Activated T-helper 9 cell treated with anti-CD3 and anti-CD28 coated beads, Interleukin-2, amount 50 U/mL, for 16 hours (primary cell): ENCODE results near the gene DNAJA2.

Experiments
- DNase-seq: peaks from one replicate; pipeline ENCODE4 v3.0.0-alpha.2; 2020; ENCODE audit warnings: low read depth

Gene DNAJA2

DNA sequence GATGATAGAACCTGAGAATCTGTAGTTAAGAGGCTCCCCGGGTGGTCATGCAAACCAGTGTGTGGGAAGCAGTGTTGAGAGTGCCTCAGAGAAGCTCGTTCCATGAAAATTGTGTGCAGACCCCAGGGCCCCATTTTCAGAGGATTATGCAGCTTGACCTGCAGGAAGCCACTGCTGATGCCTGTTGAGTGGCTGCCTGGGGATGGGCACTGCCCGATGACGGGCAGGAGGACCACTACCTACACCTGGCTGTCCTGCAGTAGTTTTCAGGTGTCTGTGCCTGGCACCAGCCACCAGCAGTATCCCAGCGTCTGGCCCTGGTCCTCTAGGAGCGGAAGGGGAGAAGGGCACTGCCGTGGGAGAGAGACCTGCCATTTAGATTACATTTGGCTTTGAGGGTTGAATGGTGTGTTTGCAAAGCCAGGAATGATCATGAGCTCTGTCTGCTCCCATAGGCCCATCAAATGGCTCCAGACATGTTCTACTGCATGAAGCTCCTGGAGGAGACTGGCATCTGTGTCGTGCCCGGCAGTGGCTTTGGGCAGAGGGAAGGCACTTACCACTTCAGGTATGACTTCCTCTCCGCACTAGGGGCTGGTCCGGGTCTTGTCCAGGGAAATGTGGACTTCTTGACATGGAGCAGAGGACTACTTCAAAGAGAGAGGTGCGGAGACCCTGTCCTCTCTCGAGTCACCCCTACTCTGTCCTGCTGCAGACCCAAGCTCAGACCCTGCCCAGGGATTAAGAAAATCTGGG is 46.8 kb downstream of the DNAJA2 start:
- DNase-seq: no peak

DNA sequence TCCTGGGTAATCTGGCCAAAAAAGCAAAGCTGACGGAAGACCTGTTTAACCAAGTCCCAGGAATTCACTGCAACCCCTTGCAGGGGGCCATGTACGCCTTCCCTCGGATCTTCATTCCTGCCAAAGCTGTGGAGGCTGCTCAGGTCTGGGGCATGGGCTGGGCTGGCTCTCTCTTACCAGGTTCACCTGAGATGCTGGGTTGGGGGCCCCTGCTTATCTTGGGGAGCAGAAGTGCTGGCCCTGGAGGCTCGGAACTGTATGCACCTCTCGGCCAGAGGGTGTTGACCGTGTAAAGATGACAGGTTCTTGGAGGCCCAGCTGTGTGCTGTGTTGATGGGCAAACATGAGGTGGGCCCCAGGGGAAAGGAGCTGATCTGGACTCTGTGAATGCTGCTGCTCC is 49.1 kb downstream of the DNAJA2 start:
- no peak for DNase-seq

DNA sequence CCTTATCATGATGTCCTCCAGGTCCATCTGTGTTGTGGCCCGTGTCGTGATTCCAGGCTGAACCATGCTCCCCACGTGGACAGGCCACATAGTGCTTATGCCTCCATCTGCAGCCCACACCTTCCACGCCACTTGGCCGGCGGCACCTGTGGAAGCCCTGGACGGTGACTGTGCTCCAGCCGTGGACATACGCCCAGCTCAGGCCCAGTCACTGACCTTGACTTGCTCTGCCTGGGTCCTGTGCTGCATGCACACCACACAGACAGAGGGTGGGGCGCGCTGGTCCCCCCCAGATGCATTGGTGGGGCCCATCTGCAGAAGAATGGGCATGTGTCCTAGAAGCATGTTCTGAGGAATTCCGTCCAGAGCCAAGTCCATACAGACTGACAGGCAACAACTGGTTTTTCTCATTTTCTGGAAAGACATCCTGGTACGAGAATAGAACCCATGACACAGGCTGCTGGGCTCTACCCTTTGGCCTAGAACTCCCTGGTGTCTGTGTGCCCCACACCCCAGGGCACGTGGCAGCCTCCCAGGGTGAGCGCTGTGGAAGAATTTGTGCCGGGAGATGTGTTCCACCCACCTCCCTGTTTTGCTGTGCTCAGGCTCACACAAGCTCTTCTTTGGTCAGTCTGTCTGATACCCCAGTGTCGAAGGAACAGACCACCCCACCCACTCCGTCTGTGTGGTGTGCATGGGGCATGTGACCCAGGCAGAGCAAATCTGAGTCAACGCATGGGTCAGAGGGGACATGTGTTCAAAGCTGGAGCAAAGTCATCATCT is 49.8 kb downstream of the DNAJA2 start:
- DNase-seq: no peak

DNA sequence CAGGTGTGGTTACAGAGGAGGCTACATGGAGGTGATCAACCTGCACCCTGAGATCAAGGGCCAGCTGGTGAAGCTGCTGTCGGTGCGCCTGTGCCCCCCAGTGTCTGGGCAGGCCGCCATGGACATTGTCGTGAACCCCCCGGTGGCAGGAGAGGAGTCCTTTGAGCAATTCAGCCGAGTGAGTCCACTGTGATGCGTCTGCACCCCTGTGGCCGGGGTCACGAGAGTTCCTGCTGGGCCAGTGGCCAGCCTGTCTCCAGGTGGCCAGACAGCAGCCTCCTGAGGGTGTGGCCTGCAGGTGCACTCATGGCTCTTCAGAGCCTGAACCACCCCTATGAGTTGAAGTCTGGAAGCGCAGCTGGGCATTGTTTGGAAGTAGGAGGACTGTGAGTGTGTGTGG is 51.2 kb downstream of the DNAJA2 start:
- no peak for DNase-seq

DNA sequence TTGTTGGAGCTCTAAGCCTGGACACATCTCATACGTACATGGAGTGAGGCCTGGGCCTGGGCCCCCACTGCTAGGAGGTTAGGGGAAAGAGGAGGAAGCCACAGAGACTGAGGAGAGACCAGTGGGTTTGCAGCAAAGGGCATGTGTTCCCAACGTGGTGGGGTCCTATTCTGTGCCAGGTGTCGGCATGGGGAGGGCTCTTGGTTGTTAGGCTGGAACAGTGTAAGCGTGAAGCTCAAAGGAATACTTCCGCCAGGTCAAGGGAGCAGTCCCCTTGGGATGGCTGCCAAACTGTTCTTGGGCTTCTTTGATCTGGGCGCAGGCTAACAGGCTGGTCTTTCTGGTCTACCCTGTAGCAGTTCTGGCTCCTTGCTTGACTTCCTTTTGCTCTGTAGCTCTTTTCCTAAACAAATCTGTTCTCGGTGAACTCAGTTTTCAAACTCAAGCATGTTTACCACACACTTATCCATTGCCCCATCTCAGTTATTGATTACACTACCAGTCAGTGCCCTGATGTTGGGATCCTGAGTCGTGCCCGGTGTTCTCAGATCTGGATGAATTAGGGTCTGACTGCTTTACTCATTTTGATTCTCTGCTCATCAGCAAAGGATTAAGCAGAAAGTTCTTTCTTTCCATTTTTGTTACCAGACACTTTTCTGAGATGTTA is 52.9 kb downstream of the DNAJA2 start:
- no peak for DNase-seq

DNA sequence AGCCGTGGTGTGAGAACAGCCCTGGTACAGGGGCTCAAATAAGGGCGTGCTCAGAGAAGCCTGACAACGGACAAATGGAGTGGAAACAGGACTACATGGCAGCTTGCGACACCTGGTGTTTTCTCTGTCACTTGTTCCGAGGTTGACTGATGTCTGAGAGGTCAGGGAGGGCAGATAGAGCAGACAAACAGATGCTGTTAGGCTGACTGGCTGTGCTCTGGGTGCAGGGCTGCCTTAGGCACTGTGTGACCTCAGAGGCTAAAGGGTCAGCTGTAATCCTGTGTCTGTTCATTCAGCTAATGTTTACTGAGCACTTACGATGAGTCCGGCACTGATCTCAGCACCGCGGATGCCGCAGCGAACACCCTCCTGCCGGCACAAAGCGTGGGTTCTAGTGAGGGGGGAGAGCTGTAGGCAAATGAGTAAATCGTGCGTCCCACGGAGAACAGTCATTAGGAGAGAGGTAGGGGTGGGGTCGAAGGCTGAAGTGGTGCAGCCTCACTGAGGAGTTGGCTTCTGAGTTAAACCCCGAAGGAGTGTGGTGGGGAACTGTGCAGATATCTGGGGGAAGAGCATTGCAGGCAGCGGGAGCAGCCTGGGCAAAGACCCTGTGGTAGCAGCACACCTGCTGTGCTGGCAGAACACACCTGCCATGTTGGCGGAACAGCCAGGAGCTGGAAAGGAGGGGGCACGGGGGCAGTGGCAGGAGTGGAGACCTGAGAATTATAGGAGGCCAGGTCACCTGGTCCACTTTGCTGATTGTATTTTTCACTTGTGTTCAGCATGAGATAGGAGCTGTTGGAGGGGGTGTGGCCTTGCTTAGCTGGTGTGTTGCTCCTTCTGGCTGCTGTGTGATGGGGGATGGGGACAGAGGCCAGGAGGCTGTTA is 54.3 kb downstream of the DNAJA2 start:
- no peak for DNase-seq

DNA sequence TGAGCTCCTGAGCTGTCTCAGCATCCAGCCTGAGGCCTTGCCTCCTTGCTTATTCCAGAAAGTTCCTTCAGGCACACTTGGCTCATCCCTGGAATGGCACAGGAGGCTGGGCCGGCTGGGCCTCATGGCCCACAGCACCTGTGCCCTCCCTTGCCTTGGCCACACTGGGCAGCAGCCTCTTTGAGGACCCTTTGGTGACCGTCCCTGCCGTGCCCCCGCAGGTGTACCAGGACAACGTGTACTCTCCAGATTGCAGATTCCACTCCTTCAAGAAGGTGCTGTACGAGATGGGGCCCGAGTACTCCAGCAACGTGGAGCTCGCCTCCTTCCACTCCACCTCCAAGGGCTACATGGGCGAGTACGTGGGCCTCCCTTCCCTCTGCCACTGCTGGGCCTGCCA is 55.1 kb downstream of the DNAJA2 start:
- DNase-seq: no peak

DNA sequence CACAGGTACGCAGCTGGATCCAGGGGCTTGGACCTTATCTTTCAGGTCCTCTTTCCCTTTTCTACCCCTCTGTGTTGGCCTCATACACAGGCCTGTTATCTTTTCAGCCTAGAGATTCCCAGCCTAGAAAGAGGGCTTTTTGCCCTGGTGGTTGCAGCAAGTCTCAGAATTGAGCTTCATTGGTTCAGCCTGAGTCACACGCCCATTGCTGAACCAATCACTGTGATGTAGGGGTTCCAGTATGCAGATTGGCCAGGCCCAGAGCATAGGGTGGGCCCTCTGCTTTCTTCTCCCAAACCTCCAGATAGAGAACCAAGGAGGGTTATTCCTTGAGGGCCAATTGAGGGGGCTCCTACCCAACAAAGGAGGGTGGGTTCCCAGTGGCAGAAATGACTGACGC is 56.5 kb downstream of the DNAJA2 start:
- no peak for DNase-seq

DNA sequence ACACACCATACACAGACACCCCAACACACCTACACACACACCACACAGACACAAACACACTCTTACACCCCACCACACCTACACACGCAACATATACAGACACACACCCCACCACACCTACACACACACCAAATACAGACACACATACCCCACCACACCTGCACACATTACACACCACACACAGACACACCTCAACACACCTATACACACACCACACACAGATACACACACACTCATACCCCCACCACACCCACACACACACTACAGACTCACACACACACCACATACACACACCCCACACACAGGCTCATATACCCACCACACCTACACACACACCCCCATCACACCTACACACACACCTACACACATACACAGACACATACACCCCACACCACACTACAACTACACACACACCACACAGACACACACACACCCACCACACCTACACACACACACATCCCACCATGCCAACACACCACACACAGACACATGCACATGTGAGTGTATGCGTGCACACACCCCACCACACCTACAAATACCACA is 57.9 kb downstream of the DNAJA2 start:
- no peak for DNase-seq

DNA sequence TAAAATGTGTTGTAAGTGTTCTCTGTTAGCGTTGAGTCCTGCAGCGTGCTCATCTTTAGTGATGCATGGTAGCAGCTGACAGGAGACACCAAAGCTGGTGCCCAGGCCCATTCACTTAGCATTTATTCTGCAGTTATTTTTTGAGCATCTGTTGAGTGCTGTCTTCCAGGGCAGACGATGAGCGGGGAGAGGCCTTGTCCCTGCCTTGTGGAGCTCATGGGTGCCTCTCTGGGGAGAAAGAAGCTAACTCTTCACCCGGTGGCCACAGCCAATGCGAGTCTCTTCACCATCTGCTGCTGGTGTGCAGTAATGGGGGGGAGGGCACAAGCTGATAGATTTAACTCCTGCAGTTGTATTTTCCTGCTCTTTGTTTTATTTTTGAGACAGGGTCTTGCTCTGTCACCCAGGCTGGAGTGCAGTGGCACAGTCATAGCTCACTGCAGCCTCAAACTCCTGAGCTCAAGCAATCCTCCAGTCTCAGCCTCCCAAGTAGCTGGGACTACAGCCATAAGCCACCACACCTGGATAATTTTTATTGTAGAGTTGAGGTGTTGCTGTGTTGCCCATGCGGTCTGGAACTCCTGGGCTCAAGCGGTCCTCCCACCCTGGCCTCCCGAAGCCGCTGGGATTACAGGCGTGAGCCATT is 58.8 kb downstream of the DNAJA2 start:
- DNase-seq: no peak

DNA sequence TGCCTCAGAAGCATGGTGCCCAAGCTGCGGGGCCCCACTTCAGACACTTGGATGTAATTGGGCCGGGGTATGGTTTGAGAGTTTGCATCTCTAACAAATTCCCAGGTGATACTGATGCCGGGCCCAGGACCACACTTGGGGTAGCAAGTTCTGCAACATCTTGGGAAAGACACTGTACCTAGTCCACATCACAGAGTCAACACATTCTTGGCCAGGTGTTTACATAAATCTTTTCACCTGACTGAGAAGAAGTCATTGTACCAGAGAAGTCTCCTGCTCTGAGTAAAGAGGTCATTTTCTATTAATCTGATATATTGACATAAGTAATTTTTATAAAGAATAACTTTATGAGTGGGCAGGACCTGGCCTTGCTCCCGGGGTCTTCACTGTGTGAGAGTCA is 61.8 kb downstream of the DNAJA2 start:
- DNase-seq: no peak

DNA sequence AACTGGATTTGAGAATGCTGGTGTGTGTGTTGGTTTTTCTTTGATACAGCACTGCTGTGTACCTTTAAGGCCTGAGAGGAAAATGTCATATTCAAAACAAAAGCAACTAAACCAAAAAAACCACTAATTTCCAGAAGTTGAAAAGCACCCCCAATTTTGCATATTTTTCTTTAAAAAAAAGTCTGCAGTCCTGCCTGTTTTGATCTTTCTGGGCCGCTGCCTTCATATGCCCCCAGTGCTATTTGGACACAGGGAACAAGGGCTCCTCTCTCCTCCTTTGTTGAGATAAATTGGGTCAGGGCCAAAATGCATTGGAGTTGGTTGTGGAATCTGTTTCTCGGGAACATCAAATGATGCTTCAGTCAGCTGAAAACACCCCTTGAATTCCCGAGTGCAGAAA is 62.4 kb downstream of the DNAJA2 start:
- DNase-seq: no peak

DNA sequence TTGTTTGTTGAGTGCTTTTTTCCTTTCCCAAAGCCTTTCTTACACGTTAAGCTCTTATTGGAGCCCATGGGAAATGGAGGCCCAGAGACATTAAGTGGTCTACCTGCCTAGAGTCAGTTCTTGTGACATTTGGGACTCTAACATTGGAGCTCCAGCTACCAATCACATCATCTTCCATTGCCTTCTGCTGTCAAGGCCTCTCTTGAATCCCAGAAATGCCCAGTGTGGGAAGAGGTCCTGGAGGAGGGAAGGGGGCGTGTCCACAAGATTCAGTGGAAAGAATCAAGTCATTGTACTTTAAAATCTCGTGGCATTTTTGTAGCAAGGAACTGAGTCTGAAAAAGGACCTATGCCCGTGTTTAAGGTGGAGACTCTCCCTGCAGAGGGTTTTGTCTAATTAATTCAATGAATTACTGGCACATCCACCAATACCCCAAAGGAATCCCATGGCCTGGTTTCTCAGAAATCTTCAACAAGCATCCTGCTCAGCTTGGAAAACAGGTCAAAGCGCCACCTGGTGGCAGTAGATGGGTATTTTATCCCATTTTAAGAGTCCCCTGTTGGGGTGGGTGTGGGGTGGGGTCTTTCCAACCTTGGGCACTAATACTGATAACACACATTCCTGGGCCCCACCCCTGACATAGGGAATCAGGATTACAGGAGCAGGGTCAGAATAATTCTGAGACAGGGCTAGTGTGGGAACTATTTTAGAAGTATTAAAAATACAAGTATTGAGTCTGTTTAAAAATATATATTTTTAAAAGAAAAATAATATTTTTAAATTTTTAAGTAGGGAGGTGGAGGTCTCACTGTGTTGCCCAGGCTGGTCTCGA is 64.7 kb downstream of the DNAJA2 start:
- DNase-seq: peak; percentile 34

DNA sequence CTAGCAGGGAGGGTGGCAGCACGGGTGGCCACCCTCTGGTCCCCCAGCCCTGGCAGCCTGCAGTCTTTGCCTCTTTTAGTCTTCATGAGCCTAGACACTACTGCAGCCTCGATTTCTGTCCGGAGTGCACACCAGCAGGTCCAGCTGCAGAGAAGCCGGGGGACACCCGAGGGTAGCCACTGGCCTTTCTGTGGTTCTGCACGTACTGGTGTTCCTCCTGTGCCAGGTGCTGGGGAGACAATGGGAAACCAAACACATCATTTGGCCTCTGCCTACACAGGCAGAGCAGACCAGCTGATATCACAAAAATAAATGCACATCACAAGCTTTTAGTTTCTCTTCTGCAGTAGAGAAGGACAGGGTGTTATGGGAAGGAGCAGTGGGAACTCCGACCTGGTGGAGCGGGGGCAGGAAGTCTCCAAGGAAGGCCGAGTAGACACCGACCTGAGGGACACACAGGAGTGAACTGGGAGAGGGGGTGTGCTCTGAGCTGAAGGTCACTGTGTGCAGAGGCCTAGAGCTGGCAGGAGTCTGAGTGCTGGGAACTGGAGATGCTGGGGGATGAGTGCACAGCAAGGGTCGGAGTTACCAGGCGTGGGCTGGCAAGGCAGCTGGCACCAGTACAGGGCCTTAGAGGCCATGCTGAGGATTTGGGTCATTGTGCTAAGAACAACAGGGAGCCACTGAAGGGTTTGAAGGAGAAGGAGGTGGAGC is 66.3 kb downstream of the DNAJA2 start:
- DNase-seq: no peak

DNA sequence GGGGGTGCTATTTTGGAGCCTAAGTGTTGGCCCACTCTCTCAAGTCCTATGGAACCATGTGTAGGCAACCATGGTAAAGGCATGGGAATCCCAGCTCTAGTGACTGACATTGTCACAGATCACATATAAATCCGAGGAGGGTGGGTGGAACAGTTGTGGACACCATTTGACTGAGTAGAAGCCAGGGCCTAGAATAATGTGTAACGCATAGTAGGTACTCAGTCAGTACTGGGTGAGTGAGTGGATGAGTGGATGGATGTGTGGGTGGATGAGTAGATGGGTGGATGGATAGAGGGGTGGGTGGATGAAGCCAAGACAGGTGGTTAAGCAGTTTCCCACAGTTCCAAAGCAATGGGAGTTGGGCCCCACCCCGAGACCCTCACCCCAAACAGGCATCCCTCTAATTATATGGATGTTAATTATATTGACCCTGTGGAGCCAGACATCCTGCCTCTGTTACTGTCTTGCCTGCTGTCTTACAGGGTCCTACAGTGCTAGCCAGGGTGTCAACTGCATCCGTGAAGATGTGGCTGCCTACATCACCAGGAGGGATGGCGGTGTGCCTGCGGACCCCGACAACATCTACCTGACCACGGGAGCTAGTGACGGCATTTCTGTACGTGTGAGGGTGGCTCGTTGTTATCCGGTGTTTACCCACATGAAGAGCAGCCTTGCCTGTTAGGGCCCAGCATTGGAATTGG is 67.0 kb downstream of the DNAJA2 start:
- no peak for DNase-seq
